Endothelial cell (in vitro differentiated cells): Measurements from ENCODE around the gene NR4A3. TPM values are rescaled to one million over a fixed set of nuclear protein-coding genes. Genes with fewer than 3 reads are reported as not detected.

Source experiments
- DNase-seq: peaks from one replicate; pipeline ENCODE4 v3.0.0; 2021; ENCODE audit warnings: low spot score
- H3K27ac Mint-ChIP-seq: one replicate; pipeline ENCODE4 v1.8.0; 2021; ENCODE audit warnings: mixed read lengths, inconsistent platforms; ENCODE audit not compliant: unreplicated experiment
- H3K27me3 Mint-ChIP-seq: one replicate; pipeline ENCODE4 v1.8.0; 2021; ENCODE audit warnings: mild to moderate bottlenecking, moderate library complexity, mixed read lengths, inconsistent platforms; ENCODE audit not compliant: unreplicated experiment
- H3K36me3 Mint-ChIP-seq: one replicate; pipeline ENCODE4 v1.8.0; 2021; ENCODE audit warnings: mild to moderate bottlenecking, low read depth, mixed read lengths, inconsistent platforms; ENCODE audit not compliant: unreplicated experiment
- H3K4me1 Mint-ChIP-seq: one replicate; pipeline ENCODE4 v1.8.0; 2021; ENCODE audit warnings: mild to moderate bottlenecking, mixed read lengths, inconsistent platforms; ENCODE audit not compliant: unreplicated experiment
- H3K4me3 Mint-ChIP-seq: one replicate; pipeline ENCODE4 v1.8.0; 2021; ENCODE audit warnings: mild to moderate bottlenecking, mixed read lengths, inconsistent platforms; ENCODE audit not compliant: unreplicated experiment
- H3K9me3 Mint-ChIP-seq: one replicate; pipeline ENCODE4 v1.8.0; 2021; ENCODE audit warnings: mixed read lengths, inconsistent platforms; ENCODE audit not compliant: unreplicated experiment
- CTCF ChIP-seq: fragments of 200-600 bp; sonication (generic); IDR thresholded peaks from one replicate; pipeline ENCODE4 v1.5.0; 2021; ENCODE audit warnings: antibody characterized with exemption; ENCODE audit not compliant: unreplicated experiment
- total RNA-seq: library from RNA; stranded (reverse); fragmentation: NEBNext Ultra II Directional; extraction: Animal tissue kit (Norgen Biotek cat#: 25700); gene quantifications from one replicate; pipeline ENCODE4 v1.2.1, GENCODE V29; 2021; ENCODE audit not compliant: unreplicated experiment

NR4A3 gene
- total RNA-seq, 1 donor from 2014 or later, result 0.18 TPM

GRCh38 chr9:99870126-99870525 lies 48.4 kb downstream of the NR4A3 start:
- Mint-ChIP-seq H3K4me1 (no peaks in the 10 kb centered on the region), H3K27me3 (no peaks in the 10 kb centered on the region), H3K27ac (no peak overlapping the region), H3K36me3 (no peaks in the 10 kb centered on the region), H3K9me3 (no peaks in the 10 kb centered on the region), H3K4me3 (no peak overlapping the region)
- DNase-seq, result no peak
- TF ChIP-seq CTCF, result no peak

GRCh38 chr9:99873531-99873930 lies 51.8 kb downstream of the NR4A3 start:
- Mint-ChIP-seq H3K27ac (no peak overlapping the region), H3K27me3 (no peaks in the 10 kb centered on the region), H3K4me1 (no peaks in the 10 kb centered on the region), H3K36me3 (no peaks in the 10 kb centered on the region), H3K4me3 (no peak overlapping the region), H3K9me3 (no peaks in the 10 kb centered on the region)
- DNase-seq, result no peak
- TF ChIP-seq CTCF, result no peak

- Mint-ChIP-seq H3K9me3 (no peaks in the 10 kb centered on the region), H3K4me3 (no peak overlapping the region), H3K27ac (no peak overlapping the region), H3K36me3 (no peaks in the 10 kb centered on the region), H3K27me3 (no peaks in the 10 kb centered on the region), H3K4me1 (no peaks in the 10 kb centered on the region)
- TF ChIP-seq CTCF, result no peak
- no peak for DNase-seq
Observed at GRCh38 chr9:99873943-99874584, 52.4 kb downstream of the NR4A3 start.

DNA sequence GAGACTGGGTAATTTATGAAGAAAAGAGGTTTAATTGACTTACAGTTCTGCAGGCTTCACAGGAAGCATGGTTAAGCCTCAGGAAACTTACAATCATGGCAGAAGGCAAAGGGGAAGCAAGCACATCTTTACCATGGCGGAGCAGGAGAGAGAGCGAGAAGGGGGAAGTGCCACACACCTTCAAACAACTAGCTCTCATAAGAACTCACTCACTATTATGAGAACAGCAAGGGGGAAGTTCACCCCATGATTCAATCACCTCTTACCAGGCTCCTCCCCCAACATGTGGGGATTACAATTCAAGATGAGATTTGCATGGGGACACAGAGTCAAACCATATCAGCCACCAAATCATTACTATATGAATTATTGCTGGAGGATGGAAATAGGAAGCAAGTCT lies 54.5 kb downstream of the NR4A3 start:
- Mint-ChIP-seq H3K27me3 (no peaks in the 10 kb centered on the region), H3K4me3 (no peak overlapping the region)

More for the DNA sequence above, 54.5 kb downstream of the NR4A3 start:
- H3K9me3 Mint-ChIP-seq, result no peaks in the 10 kb centered on the region
- no peak overlapping the region for H3K27ac Mint-ChIP-seq
- no peaks in the 10 kb centered on the region for H3K4me1 Mint-ChIP-seq
- H3K36me3 Mint-ChIP-seq, result no peaks in the 10 kb centered on the region
- no peak for DNase-seq
- no peak for TF ChIP-seq CTCF
